ENCODE results near the gene ETV6.

ETV6 gene

DNA sequence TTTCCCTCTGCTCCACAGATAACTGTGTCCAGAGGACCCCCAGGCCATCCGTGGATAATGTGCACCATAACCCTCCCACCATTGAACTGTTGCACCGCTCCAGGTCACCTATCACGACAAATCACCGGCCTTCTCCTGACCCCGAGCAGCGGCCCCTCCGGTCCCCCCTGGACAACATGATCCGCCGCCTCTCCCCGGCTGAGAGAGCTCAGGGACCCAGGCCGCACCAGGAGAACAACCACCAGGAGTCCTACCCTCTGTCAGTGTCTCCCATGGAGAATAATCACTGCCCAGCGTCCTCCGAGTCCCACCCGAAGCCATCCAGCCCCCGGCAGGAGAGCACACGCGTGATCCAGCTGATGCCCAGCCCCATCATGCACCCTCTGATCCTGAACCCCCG is 219.9 kb downstream of the ETV6 start:
- H3K27ac ChIP-seq: no peak overlapping the region
- TF ChIP-seq, protein P1, sequence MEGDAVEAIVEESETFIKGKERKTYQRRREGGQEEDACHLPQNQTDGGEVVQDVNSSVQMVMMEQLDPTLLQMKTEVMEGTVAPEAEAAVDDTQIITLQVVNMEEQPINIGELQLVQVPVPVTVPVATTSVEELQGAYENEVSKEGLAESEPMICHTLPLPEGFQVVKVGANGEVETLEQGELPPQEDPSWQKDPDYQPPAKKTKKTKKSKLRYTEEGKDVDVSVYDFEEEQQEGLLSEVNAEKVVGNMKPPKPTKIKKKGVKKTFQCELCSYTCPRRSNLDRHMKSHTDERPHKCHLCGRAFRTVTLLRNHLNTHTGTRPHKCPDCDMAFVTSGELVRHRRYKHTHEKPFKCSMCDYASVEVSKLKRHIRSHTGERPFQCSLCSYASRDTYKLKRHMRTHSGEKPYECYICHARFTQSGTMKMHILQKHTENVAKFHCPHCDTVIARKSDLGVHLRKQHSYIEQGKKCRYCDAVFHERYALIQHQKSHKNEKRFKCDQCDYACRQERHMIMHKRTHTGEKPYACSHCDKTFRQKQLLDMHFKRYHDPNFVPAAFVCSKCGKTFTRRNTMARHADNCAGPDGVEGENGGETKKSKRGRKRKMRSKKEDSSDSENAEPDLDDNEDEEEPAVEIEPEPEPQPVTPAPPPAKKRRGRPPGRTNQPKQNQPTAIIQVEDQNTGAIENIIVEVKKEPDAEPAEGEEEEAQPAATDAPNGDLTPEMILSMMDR (IDR thresholded peaks at IDR 0.05): no peak
- TF ChIP-seq ZFX (IDR thresholded peaks at IDR 0.05; ENCODE audit: borderline replicate concordance): no peak

DNA sequence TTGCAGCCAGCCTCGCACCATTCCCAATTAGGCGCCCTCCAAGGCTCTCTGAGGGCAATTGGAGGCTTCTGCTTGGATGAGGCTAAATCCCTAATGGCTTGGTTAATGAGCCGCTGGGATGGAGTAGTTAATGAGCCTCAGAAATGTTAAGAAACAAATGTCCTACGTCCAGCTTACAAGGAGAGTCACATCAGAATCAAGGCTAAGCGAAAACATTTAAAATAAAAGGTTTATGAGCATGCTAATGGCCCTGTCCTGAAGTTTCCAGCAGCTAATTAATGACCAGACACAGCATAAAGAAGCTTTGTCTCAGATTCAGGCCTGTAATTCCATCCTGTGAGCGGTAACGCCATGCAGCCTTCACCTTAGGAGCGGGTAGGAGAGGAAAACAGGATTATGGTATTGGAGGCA is 220.6 kb downstream of the ETV6 start:
- TF ChIP-seq, protein P1 (IDR thresholded peaks at IDR 0.05): no peak
- TF ChIP-seq ZFX (IDR thresholded peaks at IDR 0.05; ENCODE audit: borderline replicate concordance): no peak
- no peak overlapping the region for H3K27ac ChIP-seq

GRCh38 chr12:11872055-11872454 is 222.6 kb downstream of the ETV6 start:
- no peak overlapping the region for H3K27ac ChIP-seq
- TF ChIP-seq, protein P1 (IDR thresholded peaks at IDR 0.05): no peak
- TF ChIP-seq ZFX (IDR thresholded peaks at IDR 0.05; ENCODE audit: borderline replicate concordance): no peak

DNA sequence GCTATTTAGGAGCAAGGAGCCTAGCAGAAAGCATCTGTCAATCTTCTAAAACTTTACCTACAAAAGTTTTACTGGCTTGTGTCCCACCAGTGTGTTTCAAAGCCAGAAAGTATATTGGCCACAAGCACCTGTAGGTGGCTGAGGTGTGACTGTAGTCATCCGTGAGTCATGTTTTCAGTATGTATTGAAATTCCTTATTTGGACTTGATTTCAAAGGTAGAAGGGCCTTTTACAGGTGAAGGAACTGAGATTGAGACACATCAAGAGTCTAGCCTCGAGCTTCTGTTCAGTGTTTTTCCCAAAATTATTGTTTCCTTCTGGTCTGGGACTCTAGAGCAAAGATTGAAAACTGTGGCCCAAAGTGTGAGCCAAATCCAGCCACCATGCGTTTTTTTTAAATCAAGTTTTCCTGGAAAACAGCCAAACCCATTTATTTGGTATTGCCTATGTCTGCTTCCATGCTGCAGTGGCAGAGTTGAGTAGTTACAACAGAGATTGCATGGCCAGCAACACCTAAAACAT is 226.0 kb downstream of the ETV6 start:
- peak overlapping the region; percentile 6; the same call in 1 of the 2 replicates for H3K27ac ChIP-seq
- TF ChIP-seq, protein P1 (IDR thresholded peaks at IDR 0.05): no peak
- no peak for TF ChIP-seq ZFX (IDR thresholded peaks at IDR 0.05; ENCODE audit: borderline replicate concordance)

DNA sequence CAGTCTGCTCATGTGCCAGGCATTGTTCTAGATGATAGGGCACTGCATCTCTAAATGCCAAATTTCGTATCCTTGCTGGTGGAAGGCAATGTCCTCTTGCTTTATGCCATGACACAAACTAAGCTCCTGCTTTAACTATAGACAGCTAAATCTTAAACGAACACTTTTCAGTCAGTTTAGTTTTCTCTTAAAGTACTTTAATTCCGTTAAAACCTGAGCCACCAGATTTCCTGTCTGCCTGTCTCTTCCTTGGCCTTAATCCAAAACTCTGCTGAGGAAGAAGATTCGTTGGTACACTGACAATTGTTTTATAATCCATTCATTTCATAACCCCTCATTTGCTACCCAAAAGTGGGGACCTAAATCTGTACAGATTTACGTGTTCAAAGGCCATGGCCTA is 226.8 kb downstream of the ETV6 start:
- H3K27ac ChIP-seq: no peak overlapping the region

GRCh38 chr12:11877102-11877826 is 227.8 kb downstream of the ETV6 start:
- H3K27ac ChIP-seq: peak overlapping the region; percentile 57; the same call in 1 of the 2 replicates
- TF ChIP-seq ZFX (IDR thresholded peaks at IDR 0.05; ENCODE audit: borderline replicate concordance): no peak
- TF ChIP-seq, protein P1 (IDR thresholded peaks at IDR 0.05): no peak

More for the DNA sequence above, 226.8 kb downstream of the ETV6 start:
- no peak for TF ChIP-seq ZFX (IDR thresholded peaks at IDR 0.05; ENCODE audit: borderline replicate concordance)
- TF ChIP-seq, protein P1 (IDR thresholded peaks at IDR 0.05): no peak
